Hematopoietic multipotent progenitor cell treated with erythropoietin and hydrocortisone succinate and interleukin-3 and kit ligand, for 8 days (in vitro differentiated cells): ENCODE measurements around the gene SLC13A5.
"Not testable (repeated sequence)": the region's sequence is repeated elsewhere in the genome, so short reads cannot be mapped to it uniquely, and the experiment has no call there.

Source experiments
- DNase-seq: peaks from one replicate; pipeline ENCODE4 v3.0.0-alpha.2; 2015

SLC13A5 gene

GRCh38 chr17:6710317-6710716 lies 2.9 kb downstream of the SLC13A5 start:
- no peak for DNase-seq

- DNase-seq, result no peak
These were observed 4.7 kb downstream of the SLC13A5 start for GRCh38 chr17:6708357-6708961.

GRCh38 chr17:6706996-6707395 lies 6.2 kb downstream of the SLC13A5 start:
- DNase-seq, result no peak

- no peak for DNase-seq
These were observed 6.7 kb downstream of the SLC13A5 start for GRCh38 chr17:6706499-6706898.

- no peak for DNase-seq
These were observed 8.6 kb downstream of the SLC13A5 start for GRCh38 chr17:6704470-6705052.

- DNase-seq, result no peak
These were observed 9.4 kb downstream of the SLC13A5 start for GRCh38 chr17:6703751-6704150.

GRCh38 chr17:6702567-6703215 lies 10.5 kb downstream of the SLC13A5 start:
- DNase-seq, result no peak

GRCh38 chr17:6701719-6702118 lies 11.4 kb downstream of the SLC13A5 start:
- peak; percentile 46 for DNase-seq

GRCh38 chr17:6700948-6701307 lies 12.2 kb downstream of the SLC13A5 start:
- no peak for DNase-seq

GRCh38 chr17:6699997-6700947 lies 12.9 kb downstream of the SLC13A5 start:
- DNase-seq, result no peak

GRCh38 chr17:6698004-6698403 lies 15.2 kb downstream of the SLC13A5 start:
- no peak for DNase-seq

GRCh38 chr17:6696906-6697305 lies 16.3 kb downstream of the SLC13A5 start:
- no peak for DNase-seq

GRCh38 chr17:6695565-6695964 lies 17.6 kb downstream of the SLC13A5 start:
- no peak for DNase-seq

- DNase-seq, result no peak
These were observed 18.1 kb downstream of the SLC13A5 start for GRCh38 chr17:6695051-6695450.

- not testable (repeated sequence) for DNase-seq
These were observed 21.2 kb downstream of the SLC13A5 start for GRCh38 chr17:6691958-6692357.

GRCh38 chr17:6691546-6691945 lies 21.6 kb downstream of the SLC13A5 start:
- no peak for DNase-seq

GRCh38 chr17:6690641-6691040 lies 22.5 kb downstream of the SLC13A5 start:
- DNase-seq, result no peak

- no peak for DNase-seq
These were observed 24.2 kb downstream of the SLC13A5 start for GRCh38 chr17:6688944-6689343.

GRCh38 chr17:6686026-6686425 lies 27.1 kb downstream of the SLC13A5 start:
- no peak for DNase-seq

- no peak for DNase-seq
These were observed 28.0 kb downstream of the SLC13A5 start for GRCh38 chr17:6684881-6685767.

- DNase-seq, result no peak
These were observed 28.7 kb downstream of the SLC13A5 start for GRCh38 chr17:6684460-6684783.

- no peak for DNase-seq
These were observed 29.3 kb downstream of the SLC13A5 start for GRCh38 chr17:6683730-6684459.
